ENCODE results near the gene PLXNB1.
"Not testable (repeated sequence)": the region's sequence is repeated elsewhere in the genome, so short reads cannot be mapped to it uniquely, and the experiment has no call there.

PLXNB1 gene

GRCh38 chr3:48469046-48469915 lies 39.4 kb upstream of the PLXNB1 start:
- Histone ChIP-seq H3K36me3 (ENCODE audit: control insufficient read depth, low read depth, low read length) (peaks cover 24% of the 10 kb centered on the region), H3K9me3 (ENCODE audit: control insufficient read depth, low read depth, low read length) (no peaks in the 10 kb centered on the region), H3K27me3 (ENCODE audit: control insufficient read depth, insufficient read depth, low read length) (no peaks in the 10 kb centered on the region), H3K9ac (ENCODE audit: low read length) (no peak overlapping the region), H3K27ac (ENCODE audit: low read length) (no peak overlapping the region), H3K4me3 (ENCODE audit: low read length) (no peak overlapping the region), H3K4me1 (ENCODE audit: control insufficient read depth, low read depth, low read length) (peaks cover 21% of the 10 kb centered on the region)

- Histone ChIP-seq H3K4me1 (ENCODE audit: control insufficient read depth, low read depth, low read length) (peaks cover 19% of the 10 kb centered on the region), H3K36me3 (ENCODE audit: control insufficient read depth, low read depth, low read length) (peaks cover 24% of the 10 kb centered on the region), H3K27ac (ENCODE audit: low read length) (no peak overlapping the region)
Measured at GRCh38 chr3:48468329-48468731, 38.4 kb upstream of the PLXNB1 start.

GRCh38 chr3:48467473-48468267 lies 37.8 kb upstream of the PLXNB1 start:
- Histone ChIP-seq H3K27me3 (ENCODE audit: control insufficient read depth, insufficient read depth, low read length) (no peaks in the 10 kb centered on the region), H3K27ac (ENCODE audit: low read length) (no peak overlapping the region), H3K9me3 (ENCODE audit: control insufficient read depth, low read depth, low read length) (no peaks in the 10 kb centered on the region), H3K4me1 (ENCODE audit: control insufficient read depth, low read depth, low read length) (peaks cover 17% of the 10 kb centered on the region), H3K36me3 (ENCODE audit: control insufficient read depth, low read depth, low read length) (peaks cover 24% of the 10 kb centered on the region), H3K9ac (ENCODE audit: low read length) (no peak overlapping the region), H3K4me3 (ENCODE audit: low read length) (no peak overlapping the region)

More at GRCh38 chr3:48468329-48468731, 38.4 kb upstream of the PLXNB1 start:
- H3K9ac ChIP-seq (ENCODE audit: low read length), result no peak overlapping the region
- no peaks in the 10 kb centered on the region for H3K9me3 ChIP-seq (ENCODE audit: control insufficient read depth, low read depth, low read length)
- no peaks in the 10 kb centered on the region for H3K27me3 ChIP-seq (ENCODE audit: control insufficient read depth, insufficient read depth, low read length)
- no peak overlapping the region for H3K4me3 ChIP-seq (ENCODE audit: low read length)

- Histone ChIP-seq H3K9me3 (ENCODE audit: control insufficient read depth, low read depth, low read length) (no peaks in the 10 kb centered on the region), H3K27me3 (ENCODE audit: control insufficient read depth, insufficient read depth, low read length) (no peaks in the 10 kb centered on the region), H3K27ac (ENCODE audit: low read length) (no peak overlapping the region), H3K9ac (ENCODE audit: low read length) (no peak overlapping the region), H3K4me3 (ENCODE audit: low read length) (no peak overlapping the region), H3K36me3 (ENCODE audit: control insufficient read depth, low read depth, low read length) (peaks cover 24% of the 10 kb centered on the region), H3K4me1 (ENCODE audit: control insufficient read depth, low read depth, low read length) (peaks cover 17% of the 10 kb centered on the region)
Measured at GRCh38 chr3:48467110-48467454, 37.2 kb upstream of the PLXNB1 start.

- Histone ChIP-seq H3K4me1 (ENCODE audit: control insufficient read depth, low read depth, low read length) (peaks cover 17% of the 10 kb centered on the region), H3K27me3 (ENCODE audit: control insufficient read depth, insufficient read depth, low read length) (no peaks in the 10 kb centered on the region), H3K4me3 (ENCODE audit: low read length) (peak overlapping the region; percentile 24), H3K27ac (ENCODE audit: low read length) (peak overlapping the region; percentile 99), H3K9ac (ENCODE audit: low read length) (peak overlapping the region; percentile 86), H3K36me3 (ENCODE audit: control insufficient read depth, low read depth, low read length) (peaks cover 24% of the 10 kb centered on the region), H3K9me3 (ENCODE audit: control insufficient read depth, low read depth, low read length) (no peaks in the 10 kb centered on the region)
Measured at GRCh38 chr3:48466386-48467109, 36.7 kb upstream of the PLXNB1 start.

GRCh38 chr3:48465531-48466378 lies 35.9 kb upstream of the PLXNB1 start:
- peak overlapping the region; percentile 86 for H3K9ac ChIP-seq (ENCODE audit: low read length)
- no peaks in the 10 kb centered on the region for H3K27me3 ChIP-seq (ENCODE audit: control insufficient read depth, insufficient read depth, low read length)
- H3K27ac ChIP-seq (ENCODE audit: low read length), result peak overlapping the region; percentile 99
- H3K4me3 ChIP-seq (ENCODE audit: low read length), result peak overlapping the region; percentile 24
- H3K4me1 ChIP-seq (ENCODE audit: control insufficient read depth, low read depth, low read length), result peaks cover 17% of the 10 kb centered on the region
- H3K36me3 ChIP-seq (ENCODE audit: control insufficient read depth, low read depth, low read length), result peaks cover 32% of the 10 kb centered on the region
- no peaks in the 10 kb centered on the region for H3K9me3 ChIP-seq (ENCODE audit: control insufficient read depth, low read depth, low read length)

GRCh38 chr3:48465237-48465530 lies 35.3 kb upstream of the PLXNB1 start:
- no peak overlapping the region for H3K4me3 ChIP-seq (ENCODE audit: low read length)
- H3K4me1 ChIP-seq (ENCODE audit: control insufficient read depth, low read depth, low read length), result peaks cover 17% of the 10 kb centered on the region
- H3K9me3 ChIP-seq (ENCODE audit: control insufficient read depth, low read depth, low read length), result no peaks in the 10 kb centered on the region
- H3K9ac ChIP-seq (ENCODE audit: low read length), result peak overlapping the region; percentile 86
- H3K27me3 ChIP-seq (ENCODE audit: control insufficient read depth, insufficient read depth, low read length), result no peaks in the 10 kb centered on the region
- H3K36me3 ChIP-seq (ENCODE audit: control insufficient read depth, low read depth, low read length), result peaks cover 37% of the 10 kb centered on the region
- peak overlapping the region; percentile 99 for H3K27ac ChIP-seq (ENCODE audit: low read length)

GRCh38 chr3:48464713-48465221 lies 34.9 kb upstream of the PLXNB1 start:
- Histone ChIP-seq H3K27ac (ENCODE audit: low read length) (peak overlapping the region; percentile 99), H3K9me3 (ENCODE audit: control insufficient read depth, low read depth, low read length) (no peaks in the 10 kb centered on the region), H3K9ac (ENCODE audit: low read length) (peak overlapping the region; percentile 86), H3K4me3 (ENCODE audit: low read length) (no peak overlapping the region), H3K36me3 (ENCODE audit: control insufficient read depth, low read depth, low read length) (peaks cover 39% of the 10 kb centered on the region), H3K27me3 (ENCODE audit: control insufficient read depth, insufficient read depth, low read length) (no peaks in the 10 kb centered on the region), H3K4me1 (ENCODE audit: control insufficient read depth, low read depth, low read length) (peaks cover 17% of the 10 kb centered on the region)

GRCh38 chr3:48463703-48464102 lies 33.8 kb upstream of the PLXNB1 start:
- Histone ChIP-seq H3K4me3 (ENCODE audit: low read length) (no peak overlapping the region), H3K27me3 (ENCODE audit: control insufficient read depth, insufficient read depth, low read length) (no peaks in the 10 kb centered on the region), H3K9ac (ENCODE audit: low read length) (no peak overlapping the region), H3K36me3 (ENCODE audit: control insufficient read depth, low read depth, low read length) (peaks cover 39% of the 10 kb centered on the region), H3K9me3 (ENCODE audit: control insufficient read depth, low read depth, low read length) (no peaks in the 10 kb centered on the region), H3K4me1 (ENCODE audit: control insufficient read depth, low read depth, low read length) (peaks cover 17% of the 10 kb centered on the region), H3K27ac (ENCODE audit: low read length) (no peak overlapping the region)

GRCh38 chr3:48461767-48462166 lies 31.9 kb upstream of the PLXNB1 start:
- H3K9ac ChIP-seq (ENCODE audit: low read length); H3K4me3 ChIP-seq (ENCODE audit: low read length); H3K27ac ChIP-seq (ENCODE audit: low read length); H3K9me3 ChIP-seq (ENCODE audit: control insufficient read depth, low read depth, low read length); H3K27me3 ChIP-seq (ENCODE audit: control insufficient read depth, insufficient read depth, low read length): not testable (repeated sequence)
- peaks cover 39% of the 10 kb centered on the region for H3K36me3 ChIP-seq (ENCODE audit: control insufficient read depth, low read depth, low read length)
- peaks cover 15% of the 10 kb centered on the region for H3K4me1 ChIP-seq (ENCODE audit: control insufficient read depth, low read depth, low read length)

Data from iPS-18a (cell line).